GM04503 (cell line): ENCODE results near the gene MORN5.

Experiments used
- DNase-seq: peaks from one replicate; pipeline ENCODE4 v3.0.0-alpha.2; 2012; ENCODE audit warnings: low read depth

Gene MORN5

DNA sequence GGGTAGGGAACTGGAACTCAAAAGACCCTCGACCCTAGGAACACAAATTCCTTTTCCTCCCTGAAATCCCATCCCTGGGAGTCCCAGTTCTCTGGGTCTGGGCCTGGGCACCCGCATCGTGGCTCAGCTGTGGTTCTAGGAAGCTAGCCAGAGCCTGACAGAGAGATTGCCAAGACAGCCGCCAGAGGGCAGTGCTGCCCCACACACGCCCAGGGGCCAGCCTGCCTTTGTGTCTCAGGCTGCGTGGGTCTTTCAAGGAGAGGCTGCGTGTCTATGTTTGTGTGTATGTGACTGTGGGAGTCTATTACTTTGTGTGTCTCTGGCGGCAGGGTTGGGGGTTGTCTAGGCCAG is 34.6 kb upstream of the MORN5 start:
- DNase-seq = peak; percentile 12

GRCh38 chr9:122125509-122126330 is 34.0 kb upstream of the MORN5 start:
- DNase-seq = no peak

- peak; percentile 20 for DNase-seq
Observed at GRCh38 chr9:122126331-122127261, 33.1 kb upstream of the MORN5 start.

- DNase-seq = no peak
Observed at GRCh38 chr9:122127396-122127798, 32.3 kb upstream of the MORN5 start.

GRCh38 chr9:122128007-122128968 is 31.4 kb upstream of the MORN5 start:
- no peak for DNase-seq

GRCh38 chr9:122128969-122129343 is 30.8 kb upstream of the MORN5 start:
- no peak for DNase-seq

GRCh38 chr9:122129969-122130368 is 29.7 kb upstream of the MORN5 start:
- no peak for DNase-seq

DNA sequence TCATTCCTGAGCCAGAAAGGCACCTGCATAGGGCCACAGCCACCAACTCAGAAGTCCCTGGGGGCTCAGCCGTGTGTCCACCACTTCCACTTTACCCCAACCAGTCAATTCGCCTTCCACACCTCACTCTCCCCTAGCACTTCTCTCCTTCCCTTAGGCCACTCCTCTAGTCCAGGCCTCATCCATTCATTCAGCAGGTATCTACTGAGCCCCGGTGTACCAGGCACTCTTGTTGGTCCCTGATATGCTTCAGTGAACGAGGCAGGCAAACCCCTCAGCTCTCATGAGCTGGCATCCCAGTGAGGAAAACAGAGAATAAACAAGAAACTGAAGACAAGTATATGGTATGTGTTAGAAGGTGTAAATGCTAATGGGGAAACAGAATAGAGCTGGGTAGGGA is 28.9 kb upstream of the MORN5 start:
- no peak for DNase-seq

DNA sequence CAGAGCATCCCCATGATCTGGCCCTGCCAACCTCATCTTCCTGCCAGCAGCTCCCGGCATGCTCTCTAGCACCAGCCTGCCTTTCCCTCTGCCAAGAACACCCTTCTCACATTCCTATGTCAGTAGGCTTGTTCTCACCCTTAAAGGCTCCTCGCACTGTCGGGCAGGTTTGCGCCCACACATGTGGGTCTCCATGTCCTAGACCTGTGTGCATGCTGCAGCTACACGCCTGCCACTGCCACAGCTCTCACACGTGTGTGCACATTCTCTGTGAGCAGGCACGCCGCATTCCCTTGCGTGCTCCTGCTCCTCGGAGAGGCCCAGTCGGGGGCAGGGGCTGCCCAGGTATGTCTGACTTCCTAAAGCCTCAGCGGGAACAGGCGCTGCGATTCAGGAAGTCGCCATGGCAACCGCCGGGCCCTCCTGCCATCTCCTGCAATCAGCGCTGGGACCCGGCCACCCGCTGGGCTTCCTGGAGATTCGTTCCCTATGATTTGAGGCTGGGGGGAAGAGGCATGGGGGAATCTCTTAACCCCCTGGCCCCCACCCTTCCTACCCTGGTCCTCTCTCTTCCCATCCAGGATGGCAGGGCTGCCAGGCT is 28.2 kb upstream of the MORN5 start:
- DNase-seq = no peak

- no peak for DNase-seq
Observed at GRCh38 chr9:122132539-122132938, 27.2 kb upstream of the MORN5 start.

- DNase-seq = no peak
Observed at GRCh38 chr9:122133263-122133983, 26.3 kb upstream of the MORN5 start.

DNA sequence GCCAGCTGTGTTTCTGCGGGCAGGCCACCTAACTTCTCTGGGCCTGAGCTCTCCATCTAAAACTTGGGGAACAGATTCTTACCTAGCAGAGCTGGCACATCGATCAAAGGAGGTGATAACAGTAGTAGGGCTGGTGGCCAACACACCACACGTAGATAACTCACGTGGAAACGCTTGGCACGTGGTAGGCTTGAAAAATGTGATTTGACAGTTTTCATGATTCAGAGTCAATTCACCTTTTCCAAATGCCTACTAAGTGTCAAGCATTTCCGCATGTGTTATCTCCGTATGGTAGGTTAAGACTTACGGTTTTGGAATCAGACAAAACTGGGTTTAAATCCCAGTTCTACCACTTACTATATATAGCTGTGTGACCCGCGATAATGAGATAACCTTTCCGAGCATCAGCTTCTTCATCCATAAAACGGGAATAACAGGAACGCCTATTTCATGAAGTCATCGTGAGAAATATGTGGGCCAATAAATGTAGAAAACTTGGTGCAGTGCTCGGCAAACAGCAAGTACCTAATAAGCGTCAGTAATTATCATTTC is 25.6 kb upstream of the MORN5 start:
- no peak for DNase-seq

DNA sequence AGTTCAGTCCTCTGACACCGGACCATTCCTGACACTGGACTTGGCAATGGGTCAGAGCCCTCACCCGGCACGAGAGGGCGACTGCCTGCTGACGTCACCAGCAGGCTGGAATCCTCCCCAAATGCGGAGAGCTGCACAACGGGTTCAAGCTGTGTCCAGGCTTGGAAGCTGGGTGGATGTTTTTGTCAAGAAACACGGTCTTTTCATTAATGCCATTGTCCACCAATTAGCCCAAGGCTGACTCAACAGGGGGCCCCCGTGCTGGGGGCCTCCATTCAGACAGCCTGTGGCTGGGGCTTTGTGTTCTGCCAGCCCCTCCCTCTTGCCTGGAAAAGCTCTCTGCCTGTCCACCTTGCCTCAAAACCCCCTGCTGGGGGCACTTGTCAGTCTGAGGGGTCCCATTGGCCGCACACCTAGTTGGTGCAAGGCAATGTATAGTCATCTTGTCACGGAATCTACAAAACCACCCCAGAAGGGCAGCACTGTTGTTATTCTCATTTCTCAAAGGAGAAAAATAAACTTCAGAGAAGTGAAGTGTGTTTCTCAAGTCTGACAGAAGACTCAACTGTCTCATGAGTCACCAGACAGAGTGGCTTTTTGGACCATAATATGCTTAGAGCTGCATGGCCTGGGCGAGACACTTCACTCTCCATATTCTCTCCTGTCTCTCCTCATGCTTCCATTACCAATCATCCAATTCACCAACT is 24.7 kb upstream of the MORN5 start:
- DNase-seq = no peak

DNA sequence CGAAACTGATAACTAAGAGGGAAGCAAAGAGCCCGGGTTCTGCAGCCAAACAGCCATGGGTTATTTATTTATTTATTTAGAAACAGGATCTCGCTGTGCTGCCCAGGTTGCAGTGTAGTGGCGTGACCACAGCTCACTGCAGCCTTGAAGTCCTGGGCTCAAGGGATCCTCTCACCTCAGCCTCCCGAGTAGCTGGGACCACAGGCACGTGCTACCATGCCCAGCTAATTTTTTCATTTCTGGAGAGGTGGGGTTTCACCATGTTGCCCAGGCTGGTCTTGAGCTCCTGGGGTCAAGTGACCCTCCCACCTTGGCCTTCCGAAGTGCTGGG is 24.2 kb upstream of the MORN5 start:
- no peak for DNase-seq

- no peak for DNase-seq
Observed at GRCh38 chr9:122138560-122139268, 21.0 kb upstream of the MORN5 start.

DNA sequence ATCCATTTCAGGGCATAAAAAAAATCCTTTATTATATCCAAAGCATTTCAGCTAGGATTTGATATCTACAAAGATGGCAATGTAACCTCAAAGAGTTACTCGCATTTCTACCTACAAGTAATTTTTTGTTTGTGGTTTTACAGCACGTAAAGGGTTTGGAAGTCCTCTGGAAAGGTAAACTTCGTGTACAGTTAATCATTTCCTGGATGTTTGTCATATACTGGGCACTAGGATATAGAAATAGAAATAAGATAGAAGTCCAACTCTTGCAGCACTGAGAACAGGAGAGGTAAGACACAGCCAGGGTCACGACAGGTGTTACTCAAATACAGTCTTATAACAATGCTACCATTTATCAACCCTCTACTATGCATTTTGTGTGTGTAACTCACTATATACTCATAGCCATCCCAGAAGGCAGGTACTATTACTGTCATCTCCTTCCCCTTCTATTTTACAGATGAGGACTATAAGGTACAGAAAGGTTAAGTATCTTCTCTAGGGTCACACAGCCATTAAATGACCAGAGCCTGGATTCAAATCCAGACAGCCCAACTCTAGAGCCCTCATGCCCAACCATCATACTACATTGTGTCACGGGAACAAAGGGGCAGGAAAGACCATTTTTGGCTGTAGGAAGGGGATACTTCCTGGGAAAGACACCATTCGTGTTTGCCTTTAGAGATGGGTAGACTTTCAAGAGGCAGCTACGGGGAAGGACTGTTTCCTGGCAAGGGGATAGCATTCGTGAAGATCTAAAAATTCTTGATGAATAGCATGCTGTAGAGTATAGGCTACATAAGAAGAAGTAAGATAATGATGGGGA is 19.1 kb upstream of the MORN5 start:
- no peak for DNase-seq

- DNase-seq = no peak
Observed at GRCh38 chr9:122141671-122142070, 18.0 kb upstream of the MORN5 start.

- DNase-seq = no peak
Observed at GRCh38 chr9:122143296-122143695, 16.4 kb upstream of the MORN5 start.
